Stimulated activated CD4-positive, alpha-beta T cell treated with anti-CD3 and anti-CD28 coated beads, Interleukin-1b, Interleukin-23, amount 100 ng/mL, for 48 hours (primary cell): Measurements from ENCODE around the gene STX16.

ENCODE experiments used
- DNase-seq: peaks from one replicate; pipeline ENCODE4 v3.0.0-alpha.2; 2020

The STX16 gene, protein sequence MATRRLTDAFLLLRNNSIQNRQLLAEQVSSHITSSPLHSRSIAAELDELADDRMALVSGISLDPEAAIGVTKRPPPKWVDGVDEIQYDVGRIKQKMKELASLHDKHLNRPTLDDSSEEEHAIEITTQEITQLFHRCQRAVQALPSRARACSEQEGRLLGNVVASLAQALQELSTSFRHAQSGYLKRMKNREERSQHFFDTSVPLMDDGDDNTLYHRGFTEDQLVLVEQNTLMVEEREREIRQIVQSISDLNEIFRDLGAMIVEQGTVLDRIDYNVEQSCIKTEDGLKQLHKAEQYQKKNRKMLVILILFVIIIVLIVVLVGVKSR

DNA sequence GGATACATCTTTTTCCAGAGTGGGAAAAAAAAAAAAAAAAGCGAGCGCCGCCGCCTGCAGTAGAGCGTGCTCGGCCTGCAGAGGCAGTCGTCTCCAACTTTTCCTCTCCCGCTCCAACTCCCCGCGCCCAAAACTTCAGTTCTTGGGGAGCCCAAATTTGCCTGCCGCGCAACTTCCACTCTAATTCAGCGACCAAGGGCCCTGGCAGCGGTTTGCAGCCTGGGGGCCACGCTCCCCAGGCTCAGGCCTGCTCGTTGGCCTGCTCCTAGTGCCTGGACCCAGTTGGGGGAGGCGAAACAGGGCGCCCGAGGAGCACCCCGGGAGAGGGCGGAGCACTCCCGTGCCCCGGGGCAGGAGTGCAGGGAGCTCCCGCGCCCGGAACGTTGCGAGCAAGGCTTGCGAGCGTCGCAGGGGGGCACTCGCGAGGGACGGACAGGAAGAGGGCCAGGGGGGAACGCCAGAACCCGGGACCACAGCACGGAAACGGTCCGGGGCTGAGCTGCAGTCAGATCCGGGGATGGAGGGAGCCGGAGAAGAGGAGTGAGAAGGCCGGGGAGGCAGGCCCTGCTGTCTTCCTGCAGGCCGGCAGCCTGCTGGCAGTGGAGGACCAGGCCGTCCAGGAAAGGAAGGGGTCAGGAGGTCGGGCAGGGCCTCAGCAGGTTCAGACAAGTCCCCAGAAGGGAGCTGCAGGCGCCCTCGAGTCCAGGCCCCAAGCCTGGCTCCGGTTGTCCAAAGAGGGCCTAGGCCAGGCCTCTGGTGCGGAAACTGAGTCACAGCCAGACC lies at the start of gene STX16:
STX16 (plus strand) TSS at position 508 of the 783 bp plus-strand sequence. CDS start 724 bp downstream, outside the sequence.
- DNase-seq: peak; percentile 91

DNA sequence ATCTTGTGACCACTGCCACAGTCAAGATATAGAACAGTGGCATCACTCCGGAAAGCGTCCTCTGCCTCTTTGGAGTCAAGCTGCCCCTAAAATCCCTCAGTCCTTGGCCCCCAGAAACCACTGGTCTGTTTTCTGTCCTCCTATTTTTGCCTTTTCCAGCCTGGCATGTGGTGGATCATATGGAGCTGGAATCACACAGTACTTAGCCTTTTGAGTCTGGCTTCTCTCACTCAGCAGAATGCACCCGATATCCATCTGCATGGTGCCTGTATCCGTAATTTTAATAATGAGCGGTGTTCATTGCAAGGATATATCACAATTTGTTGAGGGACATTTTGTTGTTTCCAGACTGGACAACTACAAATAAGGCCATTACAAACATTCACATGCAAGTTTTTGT lies 49.0 kb upstream of the STX16 start:
- DNase-seq: no peak

DNA sequence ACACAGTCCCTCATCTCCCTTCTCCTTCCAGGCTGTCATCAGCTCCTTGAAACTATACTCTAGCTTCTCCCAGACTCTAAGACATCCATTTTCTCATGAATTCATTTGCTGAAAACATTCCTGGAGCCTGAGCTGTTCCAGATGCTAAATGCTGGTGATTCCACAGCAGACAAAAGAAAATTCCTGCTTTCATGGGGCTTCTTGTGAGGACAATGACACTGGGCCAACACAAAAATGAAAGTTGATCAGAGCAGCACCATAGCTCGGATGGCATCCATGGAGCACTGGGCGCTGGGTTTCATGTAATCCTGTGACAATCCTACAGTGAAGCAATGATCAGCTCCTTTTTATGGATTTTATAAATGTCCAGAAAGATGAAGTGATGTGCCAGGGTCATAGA lies 47.4 kb upstream of the STX16 start:
- no peak for DNase-seq

DNA sequence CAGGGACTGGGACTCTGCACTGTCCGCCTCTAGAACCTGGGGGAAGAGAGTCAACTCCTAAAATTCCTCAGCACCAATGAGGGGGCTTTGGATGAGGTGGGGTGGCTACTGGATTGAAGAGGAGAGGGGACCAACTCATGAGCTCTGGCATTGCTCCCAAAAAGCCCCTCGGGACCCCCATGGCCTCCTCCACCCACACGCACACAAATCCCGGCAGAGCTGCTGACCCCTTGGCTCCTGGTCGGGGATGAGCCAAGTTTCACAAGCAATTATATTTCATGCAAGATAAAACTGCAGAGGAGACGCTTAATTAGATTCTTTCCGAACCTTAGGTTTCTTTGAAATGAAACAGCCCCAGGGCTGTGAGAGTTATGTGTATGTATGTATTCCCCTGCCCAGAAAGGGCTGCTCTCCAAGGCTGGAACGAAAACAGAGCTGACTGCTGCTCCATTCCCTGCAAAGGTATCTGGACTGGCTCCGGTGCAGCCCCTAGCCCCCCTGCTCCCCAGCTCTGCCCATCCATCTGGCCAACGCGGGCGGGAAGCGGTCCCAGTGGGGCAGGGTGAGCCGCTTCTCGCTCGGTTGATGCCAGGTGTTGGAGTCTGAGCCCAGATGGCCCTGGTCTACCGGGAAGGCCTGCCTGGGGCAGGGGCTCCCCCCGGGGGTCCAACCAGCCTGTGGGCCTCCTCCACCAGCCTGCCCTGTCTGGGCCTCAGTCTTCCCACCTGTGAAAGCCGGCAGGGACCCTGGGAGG lies 46.8 kb upstream of the STX16 start:
- DNase-seq: no peak

DNA sequence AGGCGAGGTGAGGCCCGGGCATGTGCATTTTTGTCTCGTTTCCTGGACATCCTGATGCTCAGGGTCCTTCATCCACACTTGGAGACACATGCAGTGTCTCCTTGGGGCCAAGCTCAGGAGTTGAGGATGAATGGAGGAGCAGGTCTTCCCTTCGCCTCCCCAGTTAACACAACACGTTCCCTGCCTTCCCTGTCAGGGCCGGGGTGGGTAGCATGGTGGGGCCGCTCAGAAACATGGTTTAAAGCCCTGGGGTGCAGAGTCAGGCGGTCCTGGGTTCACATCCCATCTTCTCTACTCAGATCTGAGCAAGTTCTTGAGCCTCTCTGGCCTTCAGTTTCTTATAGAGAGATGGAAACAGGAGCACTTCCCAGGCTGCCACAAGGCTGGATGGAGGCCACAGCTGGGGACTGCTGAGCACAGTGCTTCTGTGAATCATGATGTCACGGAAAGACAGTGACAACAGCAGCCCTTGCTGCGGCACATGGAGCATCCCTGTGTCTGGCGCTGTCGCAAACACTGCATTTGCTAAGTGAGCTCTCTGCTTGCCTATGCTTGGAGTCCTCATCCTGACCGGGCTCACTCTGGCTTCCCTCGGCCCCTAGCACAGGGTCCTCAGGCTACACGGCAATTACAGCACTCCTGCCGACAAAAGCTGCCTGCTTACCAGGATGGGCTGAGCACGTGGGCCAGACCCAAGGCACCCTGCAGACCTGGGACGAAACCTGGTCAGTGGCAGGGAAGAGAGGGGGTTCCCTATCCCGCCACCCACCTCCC lies 45.6 kb upstream of the STX16 start:
- no peak for DNase-seq

DNA sequence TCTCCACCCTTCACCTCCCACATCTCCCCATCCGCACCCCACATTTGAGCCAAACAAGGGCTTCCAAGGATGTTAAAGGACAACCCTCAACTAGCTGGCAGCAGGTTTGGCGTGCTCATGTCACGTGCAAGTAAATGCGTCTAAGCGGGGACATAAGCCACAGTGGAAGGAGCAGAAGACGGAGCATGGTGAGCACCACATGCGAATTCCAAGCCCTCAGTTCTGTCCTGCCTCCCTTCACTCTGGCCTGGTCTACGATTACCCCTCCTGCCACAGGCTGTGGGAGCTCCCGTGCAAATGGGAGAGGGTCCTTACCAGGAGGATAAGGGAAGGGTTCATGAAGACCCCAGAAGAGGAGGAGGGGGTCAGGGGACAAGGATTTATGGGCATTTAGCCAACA lies 44.9 kb upstream of the STX16 start:
- no peak for DNase-seq

DNA sequence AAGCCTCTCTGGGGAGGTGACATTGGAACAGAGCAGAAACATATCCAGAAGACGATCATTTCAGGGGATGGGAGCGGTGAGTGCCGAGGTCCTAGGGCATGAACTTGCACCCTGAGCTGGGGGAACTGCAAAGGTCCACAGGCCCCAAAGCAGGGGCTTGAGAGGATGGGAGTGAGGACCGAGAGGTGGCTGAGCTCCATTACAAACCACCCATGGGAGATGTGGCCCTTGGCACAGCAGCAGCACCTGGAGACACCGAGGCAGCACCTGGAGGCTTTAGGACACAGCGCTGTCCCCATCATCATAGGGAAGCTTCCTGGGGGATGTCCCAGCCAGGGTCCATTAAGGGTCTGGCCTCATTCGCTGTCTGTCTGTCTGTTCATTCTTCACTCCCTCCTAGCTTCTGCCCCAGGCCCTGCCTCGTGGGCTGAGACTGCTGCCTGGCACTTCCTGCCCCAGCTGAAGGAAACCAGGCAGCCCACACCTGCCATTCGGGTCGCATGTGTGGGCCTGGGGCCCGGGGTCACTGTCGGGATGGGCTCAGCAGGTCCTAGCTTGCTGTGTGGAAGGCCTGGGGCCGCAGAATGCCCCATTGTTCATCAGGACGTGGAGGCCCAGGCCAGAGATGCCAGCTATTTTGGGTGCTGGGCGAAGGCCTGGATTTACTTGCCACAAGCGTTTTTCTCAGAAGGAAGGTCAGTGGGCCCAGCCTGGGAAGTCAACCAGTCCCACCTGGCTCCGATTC lies 42.8 kb upstream of the STX16 start:
- no peak for DNase-seq

DNA sequence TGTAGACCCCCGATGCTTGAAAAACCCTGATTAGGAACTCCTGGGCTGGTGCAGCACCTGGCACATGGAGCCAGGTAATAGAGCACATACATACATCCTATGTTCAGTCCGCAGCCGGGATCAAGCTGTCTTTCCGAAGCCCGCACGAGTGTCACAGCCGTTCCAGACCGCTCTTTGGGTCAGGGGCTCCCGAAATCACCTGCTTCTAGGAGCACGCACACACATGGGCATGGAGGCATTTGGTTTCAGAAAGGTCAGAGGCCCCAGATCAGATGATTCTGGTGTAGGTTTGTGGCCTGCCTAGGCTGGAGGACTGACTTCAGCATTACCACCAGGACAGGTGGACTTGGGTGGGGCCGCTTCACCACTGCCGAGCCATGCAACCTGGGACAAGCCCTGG lies 42.1 kb upstream of the STX16 start:
- DNase-seq: no peak

DNA sequence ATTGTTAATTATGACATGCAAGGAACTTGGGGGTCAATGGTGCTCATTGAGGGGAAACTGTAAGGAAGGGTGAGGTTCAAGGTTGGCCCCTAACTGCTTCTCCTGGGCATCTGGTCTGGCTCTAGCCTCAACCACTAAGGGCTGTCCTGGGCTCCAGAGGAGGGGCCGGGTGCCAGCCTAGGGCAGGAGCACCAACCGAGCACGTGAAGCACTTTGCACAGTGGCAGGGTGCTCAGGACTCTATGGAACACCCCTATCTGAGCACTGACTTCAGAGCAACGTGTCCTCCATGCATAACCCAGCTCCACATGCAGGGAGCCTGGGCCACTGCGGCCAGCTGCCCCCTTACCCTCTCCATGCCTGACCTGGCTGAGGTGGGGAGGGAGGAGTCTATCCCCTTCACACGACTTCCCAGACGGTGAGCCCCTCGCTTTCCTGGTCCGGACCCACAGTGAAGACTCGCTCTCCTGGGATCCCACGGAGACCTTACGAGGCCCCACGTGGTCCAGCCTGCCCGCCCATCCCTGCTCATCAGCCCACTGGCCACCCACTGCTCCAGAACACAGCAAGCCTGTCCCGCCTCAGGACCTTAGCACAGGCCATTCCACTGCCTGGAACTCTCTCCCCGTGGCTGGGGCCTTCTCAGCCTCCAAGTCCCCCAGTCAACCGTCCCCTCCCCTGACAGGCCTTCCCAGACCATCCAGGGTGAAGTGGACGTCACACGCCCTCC lies 40.8 kb upstream of the STX16 start:
- no peak for DNase-seq

DNA sequence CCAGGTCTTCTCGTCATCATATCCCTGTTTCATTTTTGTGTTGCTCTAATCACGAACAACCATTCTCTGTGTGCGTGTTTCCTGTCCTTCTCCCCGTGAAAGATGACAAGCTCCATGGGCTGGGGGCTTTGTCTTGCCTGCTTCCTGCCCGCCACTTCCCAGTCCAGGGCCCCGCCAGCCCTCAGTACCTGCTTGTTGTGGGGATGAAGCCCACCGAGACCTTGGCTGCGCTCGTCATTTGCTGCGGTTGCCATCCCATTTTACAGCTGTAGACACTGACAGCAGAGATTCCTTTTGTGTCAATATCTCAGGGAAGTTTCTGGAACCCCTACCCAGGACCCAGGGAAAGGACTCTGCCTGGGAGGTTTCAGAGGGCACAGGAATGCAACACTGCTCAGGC lies 40.3 kb upstream of the STX16 start:
- no peak for DNase-seq

DNA sequence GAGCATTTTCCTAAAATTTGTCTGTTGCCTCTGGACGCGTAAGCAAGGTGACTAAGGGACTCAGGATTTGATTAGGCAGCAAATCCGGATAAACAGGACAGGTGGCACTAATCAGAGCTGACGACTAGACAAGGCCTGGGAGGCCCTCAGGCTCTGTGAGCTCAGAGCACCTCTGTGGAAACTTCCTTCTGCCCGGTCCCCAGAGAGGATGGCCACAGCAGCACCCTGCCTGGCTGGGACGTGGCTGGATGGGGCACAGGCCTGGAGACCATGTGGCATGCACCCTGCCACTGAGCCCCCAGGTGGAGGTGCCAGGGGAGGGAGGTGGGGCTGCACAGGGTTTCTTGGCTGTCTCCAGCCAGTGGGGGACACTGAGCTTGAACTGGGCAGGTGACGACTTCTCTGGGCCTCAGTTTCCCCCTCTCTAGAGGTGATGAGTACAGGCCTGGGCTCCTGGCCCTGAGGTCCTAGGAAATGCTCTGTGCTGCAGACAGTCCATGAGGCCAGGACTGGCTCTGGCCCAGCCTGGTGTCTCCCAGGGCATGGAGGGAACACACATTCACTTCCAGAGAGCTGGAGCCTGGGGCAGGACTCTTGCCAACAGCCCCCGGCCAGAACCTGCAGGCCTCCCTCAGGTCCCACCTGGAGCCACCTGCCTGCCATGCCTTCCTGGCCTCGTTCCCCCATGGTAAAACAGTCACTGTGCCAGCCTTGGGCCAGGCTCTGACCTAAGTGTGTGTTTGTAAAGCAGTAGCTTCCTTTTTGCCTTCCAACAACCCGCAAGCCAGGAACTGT lies 39.6 kb upstream of the STX16 start:
- DNase-seq: no peak

DNA sequence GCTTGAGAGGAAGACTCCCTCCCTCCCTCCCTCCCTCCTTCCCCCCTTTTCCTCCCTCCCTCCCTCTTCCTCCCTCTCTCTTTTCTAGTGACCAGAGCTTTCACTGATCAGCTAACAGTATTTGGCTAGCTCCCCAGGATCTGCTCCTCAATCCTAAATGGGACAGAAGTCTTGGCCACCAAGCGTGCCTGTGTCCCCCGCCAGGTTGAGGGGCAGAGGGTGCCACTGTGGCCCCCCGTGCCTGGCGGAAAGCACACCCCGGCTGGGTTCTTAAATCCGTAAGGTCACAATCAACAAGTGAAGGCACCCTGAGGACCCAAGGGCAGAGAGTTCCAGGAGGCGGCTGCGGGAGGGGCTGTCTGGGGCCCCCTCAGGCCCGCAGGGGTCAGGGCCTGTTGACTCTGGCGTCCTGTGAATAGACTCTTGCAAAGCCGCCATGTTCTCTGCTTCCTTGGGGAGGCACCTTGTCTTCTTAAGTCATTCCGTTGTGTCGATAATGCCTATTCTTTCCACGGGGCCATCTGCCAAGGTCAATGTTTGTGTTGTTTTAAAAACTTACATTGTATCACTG lies 38.9 kb upstream of the STX16 start:
- DNase-seq: no peak

DNA sequence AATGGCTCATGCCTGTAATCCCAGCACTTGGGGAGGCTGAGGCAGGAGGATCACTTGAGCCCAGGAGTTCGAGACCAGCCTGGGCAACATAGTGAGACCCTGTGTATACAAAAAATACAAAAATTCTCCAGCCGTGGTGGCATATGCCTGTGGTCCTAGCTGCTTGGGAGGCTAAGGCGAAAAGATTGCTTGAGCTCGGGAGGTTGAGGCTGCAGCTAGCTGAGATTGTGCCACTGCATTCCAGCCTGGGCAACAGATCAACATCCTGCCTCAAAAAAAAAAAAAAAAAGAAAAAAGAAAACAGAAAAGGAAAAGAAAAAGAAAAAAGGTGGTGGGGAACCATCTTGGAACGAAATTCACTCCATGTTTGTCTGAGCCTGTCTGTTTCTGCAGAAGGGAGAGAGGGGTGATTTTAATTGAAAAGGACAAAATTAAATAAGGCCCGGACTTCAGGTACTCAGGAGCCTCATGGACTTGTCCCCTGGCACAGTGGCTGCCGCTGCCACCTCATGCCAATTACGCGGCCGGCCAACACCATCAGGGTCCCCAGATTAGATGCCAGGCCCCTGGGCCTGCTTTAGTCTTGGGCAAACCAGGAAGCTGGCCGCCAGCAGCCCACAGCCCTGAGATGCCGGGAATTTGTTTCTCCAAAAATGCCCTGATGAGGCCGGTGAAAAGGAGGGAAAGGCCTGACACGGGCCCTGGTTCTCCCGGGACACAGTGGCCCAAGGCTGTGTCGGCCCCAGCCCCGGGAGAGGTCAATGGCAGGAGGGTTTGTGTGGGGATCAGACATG lies 37.8 kb upstream of the STX16 start:
- no peak for DNase-seq

DNA sequence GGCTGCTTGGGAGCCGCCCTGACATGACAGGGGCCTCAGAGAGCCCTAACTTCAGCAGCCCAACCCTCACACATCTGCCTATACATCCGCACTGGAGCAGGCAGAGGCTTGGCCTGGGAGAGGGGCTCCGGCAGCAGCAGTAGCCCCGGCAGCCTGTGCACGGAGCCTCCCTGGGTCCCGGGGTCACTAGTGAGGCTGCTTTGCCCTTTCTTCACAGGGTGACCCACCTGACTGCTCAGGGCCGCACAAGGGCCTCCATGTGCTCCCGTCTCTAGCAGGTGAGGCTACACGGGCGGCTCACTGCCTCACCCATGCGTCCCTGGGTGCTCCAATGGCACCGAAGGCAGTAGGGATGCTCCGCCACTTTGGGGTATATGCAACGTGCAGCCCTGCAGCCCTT lies 36.7 kb upstream of the STX16 start:
- DNase-seq: no peak

DNA sequence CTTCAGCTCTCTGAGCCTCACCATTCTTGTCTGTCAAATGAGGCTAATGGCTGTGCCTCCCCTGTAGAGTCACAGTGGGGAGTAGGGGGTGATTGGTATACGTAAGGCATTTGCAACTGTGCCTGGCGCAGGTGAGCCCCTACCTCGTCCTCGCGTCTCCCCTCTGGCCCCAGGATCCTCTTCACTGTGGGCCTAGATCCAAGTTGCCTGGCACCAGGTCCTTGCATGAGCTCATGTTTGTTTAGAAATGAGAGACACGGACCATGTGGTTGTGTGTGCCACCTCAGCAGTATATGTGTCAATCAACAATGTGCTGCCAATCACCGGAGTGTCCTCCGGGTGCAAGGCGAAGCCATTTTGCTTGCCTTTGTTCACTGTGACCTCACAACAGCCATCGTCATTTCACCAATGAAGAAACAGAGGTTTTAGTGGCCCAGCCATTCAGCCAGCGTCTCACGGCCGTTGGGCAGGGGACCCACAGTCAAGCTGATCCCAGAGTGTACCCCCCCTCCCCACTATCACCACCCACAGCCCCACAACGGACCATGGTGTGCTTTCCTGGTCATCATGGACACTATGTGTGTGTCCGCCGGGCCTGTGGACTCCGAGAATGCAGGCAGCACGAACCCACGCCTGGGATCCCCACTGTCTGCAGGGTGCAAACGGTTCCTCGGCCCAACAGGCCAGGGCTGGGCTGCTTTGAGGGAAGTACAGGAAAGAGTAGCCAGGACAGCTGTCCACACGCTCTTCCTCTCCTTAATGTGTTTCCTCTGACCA lies 35.9 kb upstream of the STX16 start:
- no peak for DNase-seq

DNA sequence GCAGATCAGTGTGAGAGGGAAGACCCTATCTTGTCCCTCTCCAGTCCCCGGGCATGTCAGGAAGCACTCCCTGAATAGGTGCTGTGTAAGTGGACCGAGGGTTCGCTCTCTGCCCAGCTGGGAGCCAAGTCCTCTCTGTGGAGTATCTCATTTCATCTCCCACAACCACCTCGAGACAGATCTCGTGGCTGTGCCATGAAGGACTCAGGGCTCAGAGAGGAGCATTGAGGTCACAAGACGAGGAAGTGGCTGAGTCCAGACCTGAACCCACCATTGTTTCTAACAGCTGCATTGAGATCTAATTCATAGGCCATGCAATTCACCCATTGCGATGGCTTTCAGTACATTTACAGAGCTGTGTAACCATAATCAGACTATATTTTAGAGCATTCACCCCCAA lies 34.7 kb upstream of the STX16 start:
- no peak for DNase-seq

DNA sequence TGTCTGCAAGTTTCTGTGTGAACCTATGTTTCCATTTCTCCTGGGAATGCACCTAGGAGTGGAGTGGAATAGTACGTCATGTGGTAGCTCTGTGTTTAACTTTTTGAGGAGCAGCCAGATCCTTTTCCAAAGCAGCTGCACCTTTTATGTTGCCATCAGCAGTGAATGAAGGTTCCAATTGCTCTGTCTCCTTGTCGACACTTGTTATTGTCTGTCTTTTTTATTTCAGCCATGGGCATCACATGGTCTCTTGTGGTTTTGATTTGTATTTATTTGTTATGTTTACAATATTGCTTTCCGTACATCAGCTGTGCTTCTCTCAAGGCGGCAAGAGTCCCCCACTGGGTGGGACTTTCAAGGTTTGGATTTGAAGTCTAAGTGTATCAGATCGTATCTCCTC lies 33.9 kb upstream of the STX16 start:
- DNase-seq: no peak

DNA sequence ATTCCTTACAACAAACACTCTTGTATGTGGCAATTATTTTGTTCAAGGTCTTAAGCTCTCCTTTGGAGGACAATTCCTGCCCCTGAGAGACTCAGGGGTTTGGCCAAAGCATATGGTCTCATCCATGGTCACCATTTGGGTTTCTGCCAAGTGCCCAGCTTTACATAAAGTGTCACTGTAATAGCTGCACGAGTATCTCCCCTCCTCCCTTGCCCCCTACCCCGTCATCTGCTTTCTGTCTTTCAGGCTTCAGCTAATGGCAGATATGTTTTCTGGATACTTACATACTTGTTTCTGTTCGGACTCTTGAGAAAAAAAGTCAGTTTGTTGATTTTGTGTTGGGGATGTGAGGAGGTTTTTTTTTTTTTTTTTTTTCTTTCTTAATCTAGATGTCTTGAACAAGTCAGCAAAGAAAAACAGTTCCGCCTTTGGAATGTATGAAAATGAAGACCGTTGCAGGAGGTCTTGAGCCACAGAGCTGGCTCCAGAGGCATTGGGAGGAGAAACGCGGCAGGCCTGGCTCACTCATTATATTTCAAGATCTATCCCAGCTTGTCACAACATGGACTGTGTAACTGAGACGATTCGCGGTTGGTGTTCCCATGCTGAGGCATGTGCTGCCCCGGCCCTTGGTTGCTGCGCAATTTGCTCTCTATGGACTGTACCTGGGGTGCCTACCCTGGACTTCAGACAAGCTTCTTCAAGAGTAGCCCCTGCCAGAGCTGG lies 32.6 kb upstream of the STX16 start:
- no peak for DNase-seq
